Smooth muscle cell (in vitro differentiated cells): ENCODE results near the gene TOB1. TPM values are rescaled to one million over a fixed set of nuclear protein-coding genes. Genes with fewer than 3 reads are reported as not detected.
A peak's percentile ranks its signal among the peaks of the same experiment; 100 is the strongest.

Source experiments
- DNase-seq: peaks from one replicate; lab custom pipeline; 2025; ENCODE audit not compliant: unreplicated experiment; lab: John Stamatoyannopoulos, UW
- H2AFZ ChIP-seq: fragments of 200-600 bp; sonication (generic); 2 replicates; pipeline ENCODE4 v1.6.0; 2016; ENCODE audit warnings: antibody characterized with exemption, low read depth, mild to moderate bottlenecking
- H3F3A ChIP-seq: fragments of 200-600 bp; sonication (generic); 2 replicates; pipeline ENCODE4 v1.6.0; 2017; ENCODE audit warnings: antibody characterized with exemption, low read depth
- H3K27ac ChIP-seq: fragments of 200-600 bp; sonication (generic); 2 replicates; pipeline ENCODE4 v1.5.1; 2016; ENCODE audit warnings: low read depth, mild to moderate bottlenecking
- H3K27me3 ChIP-seq: fragments of 200-600 bp; sonication (generic); 2 replicates; pipeline ENCODE4 v1.6.1; 2016; ENCODE audit warnings: low read depth, mild to moderate bottlenecking
- H3K36me3 ChIP-seq: fragments of 200-600 bp; sonication (generic); 2 replicates; pipeline ENCODE4 v1.5.1; 2016; ENCODE audit warnings: low read depth
- H3K4me1 ChIP-seq: fragments of 200-600 bp; sonication (generic); 2 replicates; pipeline ENCODE4 v1.5.1; 2016; ENCODE audit warnings: low read depth
- H3K4me2 ChIP-seq: fragments of 200-600 bp; sonication (generic); 2 replicates; pipeline ENCODE4 v1.6.0; 2016; ENCODE audit warnings: mild to moderate bottlenecking
- H3K4me3 ChIP-seq: fragments of 200-600 bp; sonication (generic); 2 replicates; pipeline ENCODE4 v1.5.1; 2016; ENCODE audit warnings: mild to moderate bottlenecking
- H3K79me2 ChIP-seq: fragments of 200-600 bp; sonication (generic); 2 replicates; pipeline ENCODE4 v1.6.0; 2016; ENCODE audit warnings: low read depth, mild to moderate bottlenecking
- H3K9ac ChIP-seq: fragments of 200-600 bp; sonication (generic); 2 replicates; pipeline ENCODE4 v1.6.0; 2016; ENCODE audit warnings: low read depth
- H3K9me3 ChIP-seq: fragments of 200-600 bp; sonication (generic); replicated peaks from 2 replicates; pipeline ENCODE4 v1.5.1; 2016; ENCODE audit warnings: low read depth
- H4K20me1 ChIP-seq: fragments of 200-600 bp; sonication (generic); 2 replicates; pipeline ENCODE4 v1.6.0; 2016; ENCODE audit warnings: low read depth
- WGBS: methylation state at CpG from one replicate; pipeline ENCODE4 v1.1.7; 2016; ENCODE audit warnings: low lambda C conversion rate; 5-methylcytosine and 5-hydroxymethylcytosine counted together
- polyA plus RNA-seq: library from polyadenylated mRNA; unstranded; fragments of >200 nt; fragmentation: Nextera tagmentation; extraction: Ambion mirVana; gene quantifications from 2 replicates; pipeline ENCODE4 v1.2.1, GENCODE V29; 2016
- total RNA-seq: library from RNA; depleted of rRNA; stranded (reverse); fragments of >200 nt; gene quantifications from 2 replicates; pipeline ENCODE4 v1.2.3, GENCODE V29; 2014
- TF ChIP-seq, protein P1 (sequence below): fragments of 200-600 bp; sonication (generic); IDR thresholded peaks from 2 replicates; pipeline ENCODE4 v1.5.1; 2017; ENCODE audit warnings: borderline replicate concordance, mild to moderate bottlenecking, antibody characterized with exemption; ENCODE audit not compliant: insufficient read depth, poor library complexity, severe bottlenecking

TOB1 gene
- total and polyA plus RNA-seq, 2 experiments from 2014 or later, result 29.3 to 39.8 TPM

DNA sequence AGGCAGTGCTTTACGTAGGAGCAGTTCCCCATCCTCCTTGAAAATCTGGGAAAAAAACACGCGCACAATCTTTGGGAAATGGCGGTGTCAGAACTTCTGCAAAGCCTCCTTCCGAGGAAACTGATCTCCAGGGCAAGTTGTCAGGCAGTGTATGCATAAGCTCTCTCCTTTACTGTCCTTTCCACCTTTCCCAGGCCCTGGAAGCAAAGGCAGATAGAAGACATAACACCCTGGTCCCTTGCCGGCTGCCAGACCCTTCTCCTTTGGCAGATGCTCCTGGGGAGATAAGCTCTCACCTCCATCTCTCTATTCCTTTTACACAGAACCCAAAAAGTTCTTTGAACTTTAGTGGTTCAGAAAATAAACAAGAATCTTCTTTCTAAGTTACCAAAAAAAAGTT is 12.4 kb downstream of the TOB1 start:
- Histone ChIP-seq H3F3A (no peaks in the 10 kb centered on the region), H3K4me2 (no peak overlapping the region), H3K36me3 (no peaks in the 10 kb centered on the region), H4K20me1 (no peaks in the 10 kb centered on the region), H3K79me2 (no peaks in the 10 kb centered on the region), H3K9me3 (no peaks in the 10 kb centered on the region), H2AFZ (no peak overlapping the region), H3K27ac (no peak overlapping the region), H3K4me1 (no peaks in the 10 kb centered on the region), H3K27me3 (no peaks in the 10 kb centered on the region), H3K9ac (no peak overlapping the region), H3K4me3 (no peak overlapping the region)
- no peak for DNase-seq
- 88% methylated on average over 6 of the region's 6 CpGs for WGBS
- TF ChIP-seq, protein P1, sequence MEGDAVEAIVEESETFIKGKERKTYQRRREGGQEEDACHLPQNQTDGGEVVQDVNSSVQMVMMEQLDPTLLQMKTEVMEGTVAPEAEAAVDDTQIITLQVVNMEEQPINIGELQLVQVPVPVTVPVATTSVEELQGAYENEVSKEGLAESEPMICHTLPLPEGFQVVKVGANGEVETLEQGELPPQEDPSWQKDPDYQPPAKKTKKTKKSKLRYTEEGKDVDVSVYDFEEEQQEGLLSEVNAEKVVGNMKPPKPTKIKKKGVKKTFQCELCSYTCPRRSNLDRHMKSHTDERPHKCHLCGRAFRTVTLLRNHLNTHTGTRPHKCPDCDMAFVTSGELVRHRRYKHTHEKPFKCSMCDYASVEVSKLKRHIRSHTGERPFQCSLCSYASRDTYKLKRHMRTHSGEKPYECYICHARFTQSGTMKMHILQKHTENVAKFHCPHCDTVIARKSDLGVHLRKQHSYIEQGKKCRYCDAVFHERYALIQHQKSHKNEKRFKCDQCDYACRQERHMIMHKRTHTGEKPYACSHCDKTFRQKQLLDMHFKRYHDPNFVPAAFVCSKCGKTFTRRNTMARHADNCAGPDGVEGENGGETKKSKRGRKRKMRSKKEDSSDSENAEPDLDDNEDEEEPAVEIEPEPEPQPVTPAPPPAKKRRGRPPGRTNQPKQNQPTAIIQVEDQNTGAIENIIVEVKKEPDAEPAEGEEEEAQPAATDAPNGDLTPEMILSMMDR, result no peak

DNA sequence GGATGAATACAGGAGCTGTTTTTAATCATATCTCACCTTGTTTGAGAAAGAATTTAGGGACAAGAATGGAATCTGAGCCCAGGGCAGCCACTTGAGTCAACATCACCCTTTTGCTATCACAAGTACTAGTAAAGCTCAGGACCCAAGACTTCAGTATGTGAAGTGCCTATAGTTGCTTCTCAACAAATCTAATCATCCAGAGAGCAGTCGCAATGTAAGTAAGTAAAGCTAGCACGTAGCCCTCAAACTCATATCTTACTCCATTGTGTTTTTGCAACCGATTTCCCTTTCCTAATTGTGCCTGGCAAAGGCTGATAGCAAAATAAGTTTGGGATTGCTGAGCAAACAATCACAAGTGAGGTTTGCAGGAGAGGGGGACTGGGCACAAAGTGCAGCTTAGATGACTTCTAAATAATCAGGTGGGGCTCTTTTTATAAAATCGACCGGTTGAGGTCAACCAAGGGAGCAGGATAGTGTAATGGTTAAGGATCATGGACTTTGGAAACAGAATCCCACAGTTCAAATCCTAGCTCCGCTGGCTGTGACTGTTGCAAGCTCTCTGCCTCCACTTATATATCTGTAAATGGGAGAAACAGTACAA is 13.0 kb downstream of the TOB1 start:
- H2AFZ ChIP-seq, result peak overlapping the region; percentile 97
- H4K20me1 ChIP-seq, result no peaks in the 10 kb centered on the region
- WGBS, result 88% methylated on average over 6 of the region's 6 CpGs
- H3K36me3 ChIP-seq, result no peaks in the 10 kb centered on the region
- TF ChIP-seq, protein P1, result no peak
- no peak overlapping the region for H3K9ac ChIP-seq
- H3K79me2 ChIP-seq, result no peaks in the 10 kb centered on the region
- no peak overlapping the region for H3K4me2 ChIP-seq
- H3K27me3 ChIP-seq, result no peaks in the 10 kb centered on the region
- no peak overlapping the region for H3K4me3 ChIP-seq
- H3K27ac ChIP-seq, result no peak overlapping the region
- H3K4me1 ChIP-seq, result no peaks in the 10 kb centered on the region
- H3K9me3 ChIP-seq, result no peaks in the 10 kb centered on the region
- no peak for DNase-seq
- H3F3A ChIP-seq, result no peaks in the 10 kb centered on the region

DNA sequence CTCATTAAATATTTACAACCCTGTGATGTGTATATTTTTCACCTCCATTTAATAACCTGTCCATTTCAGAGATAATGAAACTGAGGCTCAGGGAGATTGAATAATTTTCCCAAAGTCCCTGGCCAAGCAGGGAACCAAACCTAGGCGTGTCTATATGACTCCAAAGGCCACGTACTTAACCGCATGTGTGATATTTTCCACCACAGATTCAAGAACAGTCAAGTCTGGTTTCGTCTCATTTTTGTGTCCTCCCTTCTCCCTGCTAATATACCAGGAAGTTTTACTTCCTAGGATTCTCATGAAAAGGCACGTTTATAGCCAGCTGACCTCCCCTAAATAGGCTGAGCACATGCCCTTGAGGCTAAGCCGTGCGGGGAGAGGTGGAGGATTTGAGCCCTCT is 15.5 kb downstream of the TOB1 start:
- WGBS, result 90% methylated on average over 7 of the region's 7 CpGs
- H3K36me3 ChIP-seq, result no peaks in the 10 kb centered on the region

More for the DNA sequence above, 15.5 kb downstream of the TOB1 start:
- DNase-seq, result no peak
- no peaks in the 10 kb centered on the region for H3K27me3 ChIP-seq
- H3K4me3 ChIP-seq, result no peak overlapping the region
- no peaks in the 10 kb centered on the region for H3F3A ChIP-seq
- no peaks in the 10 kb centered on the region for H3K79me2 ChIP-seq
- H3K27ac ChIP-seq, result no peak overlapping the region
- H3K9me3 ChIP-seq, result no peaks in the 10 kb centered on the region
- no peak overlapping the region for H3K4me2 ChIP-seq
- TF ChIP-seq, protein P1, result no peak
- no peak overlapping the region for H3K9ac ChIP-seq
- H2AFZ ChIP-seq, result no peak overlapping the region
- H4K20me1 ChIP-seq, result no peaks in the 10 kb centered on the region
- H3K4me1 ChIP-seq, result no peaks in the 10 kb centered on the region
